Right atrium auricular region (tissue), 2 donors: ENCODE results near the gene GRPEL2. TPM values are rescaled to one million over a fixed set of nuclear protein-coding genes. Genes with fewer than 3 reads are reported as not detected.

Source experiments
- DNase-seq: peaks from one replicate; pipeline ENCODE4 v3.0.0-alpha.2; 2019; ENCODE audit warnings: low spot score
- H3K27ac ChIP-seq, 2 donors: fragments of 200-600 bp; sonication (generic); 1 replicate in 1 of 2; 2 replicates in 1 of 2; pipeline ENCODE4 v1.5.1; 2016 to 2019
- H3K27me3 ChIP-seq, 2 donors: fragments of 200-600 bp; sonication (generic); one replicate each; pipeline versions ENCODE4 v1.5.1 to v1.6.0; 2017 to 2019
- H3K36me3 ChIP-seq: fragments of 200-600 bp; sonication (generic); one replicate; pipeline ENCODE4 v1.5.1; 2016
- H3K4me1 ChIP-seq, 2 donors: fragments of 200-600 bp; sonication (generic); one replicate each; pipeline versions ENCODE4 v1.5.1 to v1.6.0; 2017 to 2019
- H3K4me3 ChIP-seq, 2 donors: fragments of 200-600 bp; sonication (generic); 1 replicate in 1 of 2; 2 replicates in 1 of 2; pipeline ENCODE4 v1.5.1; 2017 to 2019; ENCODE audit warnings: mild to moderate bottlenecking in 1 of 2, moderate library complexity in 1 of 2
- H3K9me3 ChIP-seq, 2 donors: fragments of 200-600 bp; sonication (generic); one replicate each; pipeline ENCODE4 v1.5.1; 2019
- CTCF ChIP-seq, 2 donors: fragments of 200-600 bp; sonication (generic); IDR thresholded peaks; one replicate each; pipeline ENCODE4 v1.5.1; 2019; ENCODE audit warnings: antibody characterized with exemption in 2 of 2
- total RNA-seq, 2 donors: library from RNA; depleted of rRNA; stranded (reverse); fragments of >200 nt; gene quantifications; one replicate each; pipeline ENCODE4 v1.1.0, GENCODE V29; 2016

Gene GRPEL2
- total RNA-seq, 2 donors from 2014 or later: 6.9 to 10.7 TPM

- H3K27ac ChIP-seq: peak overlapping the region; percentile 79 to 80
- no peak for TF ChIP-seq CTCF (IDR thresholded peaks at IDR 0.05)
- DNase-seq: no peak
Measured at GRCh38 chr5:149358294-149358651, 13.0 kb downstream of the GRPEL2 start.

GRCh38 chr5:149358868-149359495 lies 13.7 kb downstream of the GRPEL2 start:
- TF ChIP-seq CTCF (IDR thresholded peaks at IDR 0.05): no peak
- no peaks in the 10 kb centered on the region for H3K36me3 ChIP-seq
- no peaks in the 10 kb centered on the region for H3K27me3 ChIP-seq
- no peak overlapping the region for H3K27ac ChIP-seq
- peaks cover 0 to 12% of the 10 kb centered on the region in 2 donors for H3K4me1 ChIP-seq
- no peaks in the 10 kb centered on the region for H3K9me3 ChIP-seq
- H3K4me3 ChIP-seq: no peak overlapping the region
- DNase-seq: no peak

More at GRCh38 chr5:149358294-149358651, 13.0 kb downstream of the GRPEL2 start:
- Histone ChIP-seq H3K4me1 (peaks cover 0 to 12% of the 10 kb centered on the region in 2 donors), H3K9me3 (no peaks in the 10 kb centered on the region), H3K27me3 (no peaks in the 10 kb centered on the region), H3K36me3 (no peaks in the 10 kb centered on the region), H3K4me3 (peak overlapping the region; percentile 70 to 74)

GRCh38 chr5:149360272-149360671 lies 15.0 kb downstream of the GRPEL2 start:
- Histone ChIP-seq H3K27ac (no peak overlapping the region), H3K9me3 (no peaks in the 10 kb centered on the region), H3K36me3 (no peaks in the 10 kb centered on the region), H3K27me3 (no peaks in the 10 kb centered on the region), H3K4me1 (peaks cover 0 to 12% of the 10 kb centered on the region in 2 donors), H3K4me3 (no peak overlapping the region)
- DNase-seq: no peak
- TF ChIP-seq CTCF (IDR thresholded peaks at IDR 0.05): no peak

GRCh38 chr5:149362541-149362940 lies 17.2 kb downstream of the GRPEL2 start:
- Histone ChIP-seq H3K4me3 (no peak overlapping the region), H3K36me3 (no peaks in the 10 kb centered on the region), H3K9me3 (no peaks in the 10 kb centered on the region), H3K4me1 (peaks cover 0 to 13% of the 10 kb centered on the region in 2 donors), H3K27me3 (no peaks in the 10 kb centered on the region), H3K27ac (no peak overlapping the region)
- no peak for DNase-seq
- TF ChIP-seq CTCF (IDR thresholded peaks at IDR 0.05): no peak

- Histone ChIP-seq H3K4me3 (no peak overlapping the region), H3K4me1 (peaks cover 0 to 12% of the 10 kb centered on the region in 2 donors), H3K9me3 (no peaks in the 10 kb centered on the region), H3K36me3 (no peaks in the 10 kb centered on the region), H3K27me3 (no peaks in the 10 kb centered on the region), H3K27ac (no peak overlapping the region)
- no peak for DNase-seq
- TF ChIP-seq CTCF (IDR thresholded peaks at IDR 0.05): no peak
Measured at GRCh38 chr5:149363358-149363757, 18.1 kb downstream of the GRPEL2 start.

GRCh38 chr5:149363936-149364335 lies 18.6 kb downstream of the GRPEL2 start:
- H3K9me3 ChIP-seq: no peaks in the 10 kb centered on the region
- no peak overlapping the region for H3K4me3 ChIP-seq
- H3K27ac ChIP-seq: no peak overlapping the region
- H3K27me3 ChIP-seq: no peaks in the 10 kb centered on the region
- no peak for DNase-seq
- no peak for TF ChIP-seq CTCF (IDR thresholded peaks at IDR 0.05)
- H3K4me1 ChIP-seq: peaks cover 0 to 8% of the 10 kb centered on the region in 2 donors
- no peaks in the 10 kb centered on the region for H3K36me3 ChIP-seq
